Mesendoderm (in vitro differentiated cells): ENCODE data around the gene NTN3. TPM values are rescaled to one million over a fixed set of nuclear protein-coding genes. Genes with fewer than 3 reads are reported as not detected.
A peak's percentile ranks its signal among the peaks of the same experiment; 100 is the strongest.

ENCODE experiments used
- DNase-seq: peaks from one replicate; pipeline ENCODE4 v3.0.0; 2013
- H2AK5ac ChIP-seq: 2 replicates; pipeline ENCODE4 v1.6.1; 2013; ENCODE audit warnings: low read length, inconsistent platforms
- H2BK120ac ChIP-seq: 2 replicates; pipeline ENCODE4 v1.6.1; 2013; ENCODE audit warnings: low read depth, mild to moderate bottlenecking, low read length, moderate library complexity, mixed read lengths
- H2BK15ac ChIP-seq: replicated peaks from 2 replicates; pipeline ENCODE4 v1.6.1; 2013; ENCODE audit warnings: low read depth, mild to moderate bottlenecking, moderate library complexity
- H2BK5ac ChIP-seq: 2 replicates; pipeline ENCODE4 v1.6.1; 2013; ENCODE audit warnings: low read length, inconsistent platforms
- H3K18ac ChIP-seq: 2 replicates; pipeline ENCODE4 v1.6.1; 2013; ENCODE audit warnings: mild to moderate bottlenecking, low read length, mixed read lengths
- H3K23ac ChIP-seq: one replicate; pipeline ENCODE4 v1.6.1; 2013; ENCODE audit warnings: low read length
- H3K27ac ChIP-seq: 2 replicates; pipeline ENCODE4 v1.5.1; 2013; ENCODE audit warnings: low read depth, mild to moderate bottlenecking, inconsistent platforms, low read length, moderate library complexity
- H3K27me3 ChIP-seq: 2 replicates; pipeline ENCODE4 v1.6.1; 2013; ENCODE audit warnings: low read length, control low read depth, mild to moderate bottlenecking, inconsistent platforms; ENCODE audit not compliant: insufficient read depth, poor library complexity
- H3K36me3 ChIP-seq: 2 replicates; pipeline ENCODE4 v1.6.1; 2013; ENCODE audit warnings: low read length, inconsistent platforms; ENCODE audit not compliant: control insufficient read depth, insufficient read depth
- H3K4ac ChIP-seq: one replicate; pipeline ENCODE4 v1.6.1; 2013; ENCODE audit warnings: low read depth, mild to moderate bottlenecking, low read length, moderate library complexity
- H3K4me1 ChIP-seq: 2 replicates; pipeline ENCODE4 v1.6.1; 2013; ENCODE audit warnings: low read depth, low read length, inconsistent platforms; ENCODE audit not compliant: control insufficient read depth
- H3K4me2 ChIP-seq: 2 replicates; pipeline ENCODE4 v1.6.1; 2013; ENCODE audit warnings: low read length
- H3K4me3 ChIP-seq: 2 replicates; pipeline ENCODE4 v1.5.1; 2013; ENCODE audit warnings: mild to moderate bottlenecking, low read length
- H3K56ac ChIP-seq: one replicate; pipeline ENCODE4 v1.6.1; 2013; ENCODE audit warnings: low read length
- H3K79me1 ChIP-seq: 2 replicates; pipeline ENCODE4 v1.6.1; 2013; ENCODE audit warnings: low read length, inconsistent platforms
- H3K79me2 ChIP-seq: 2 replicates; pipeline ENCODE4 v1.6.1; 2013; ENCODE audit warnings: mild to moderate bottlenecking, low read length; ENCODE audit not compliant: control insufficient read depth, insufficient read depth
- H3K9ac ChIP-seq: 2 replicates; pipeline ENCODE4 v1.6.1; 2013; ENCODE audit warnings: low read length, inconsistent platforms
- H4K5ac ChIP-seq: one replicate; pipeline ENCODE4 v1.6.1; 2013; ENCODE audit warnings: low read length
- H4K8ac ChIP-seq: one replicate; pipeline ENCODE4 v1.6.1; 2013; ENCODE audit warnings: low read depth, mild to moderate bottlenecking, control low read depth, low read length, moderate library complexity
- WGBS: extraction: QIAGEN DNeasy Blood & Tissue Kit; methylation state at CpG from one replicate; pipeline ENCODE4 v1.1.7; 2013; ENCODE audit warnings: low lambda C conversion rate, missing lambda C conversion rate; ENCODE audit not compliant: insufficient coverage; ENCODE audit errors: extremely low coverage; 5-methylcytosine and 5-hydroxymethylcytosine counted together
- small RNA-seq: library from polyadenylated mRNA; stranded (forward); fragments of <200 nt; extraction: miRNeasy Mini kit (QIAGEN cat#:217004); gene quantifications from one replicate; pipeline ENCODE3, GENCODE V24; 2013; ENCODE audit not compliant: insufficient read depth

The NTN3 gene

GRCh38 chr16:2520784-2521531 lies 49.9 kb downstream of the NTN3 start:
- Histone ChIP-seq H3K27me3 (no peaks in the 10 kb centered on the region), H3K79me2 (peaks cover 33% of the 10 kb centered on the region), H4K5ac (no peak overlapping the region), H3K36me3 (no peaks in the 10 kb centered on the region), H3K56ac (peak overlapping the region; percentile 82), H2AK5ac (no peak overlapping the region), H3K9ac (peak overlapping the region; percentile 85), H3K23ac (no peak overlapping the region), H3K18ac (no peak overlapping the region), H3K4me3 (peak overlapping the region; percentile 65), H3K79me1 (peaks cover 10% of the 10 kb centered on the region), H2BK15ac (no peak overlapping the region), H3K4me2 (peak overlapping the region; percentile 81), H3K4me1 (no peaks in the 10 kb centered on the region), H4K8ac (no peak overlapping the region), H2BK5ac (no peak overlapping the region), H3K4ac (peak overlapping the region; percentile 56), H3K27ac (no peak overlapping the region), H2BK120ac (no peak overlapping the region)
- peak; percentile 68 for DNase-seq
- no CpG with 5 or more reads among the region's 41 CpGs for WGBS

Small RNA genes lying within 50 kb of the gene (small RNA-seq; reads per million reads assigned to genes)
- gene AC093525.1 (not detected), gene MIR6768 (2.7 reads per million, percentile 38 among the genes with 10 or more reads in this experiment)
